ENCODE results near the gene ARF3. TPM values are rescaled to one million over a fixed set of nuclear protein-coding genes. Genes with fewer than 3 reads are reported as not detected.
A peak's percentile ranks its signal among the peaks of the same experiment; 100 is the strongest.

ARF3 gene
- total and polyA plus RNA-seq, 2 donors (not counting 3 experiments of a cell fraction or from before 2014, with no cell fraction given), result 149 to 172 TPM

DNA sequence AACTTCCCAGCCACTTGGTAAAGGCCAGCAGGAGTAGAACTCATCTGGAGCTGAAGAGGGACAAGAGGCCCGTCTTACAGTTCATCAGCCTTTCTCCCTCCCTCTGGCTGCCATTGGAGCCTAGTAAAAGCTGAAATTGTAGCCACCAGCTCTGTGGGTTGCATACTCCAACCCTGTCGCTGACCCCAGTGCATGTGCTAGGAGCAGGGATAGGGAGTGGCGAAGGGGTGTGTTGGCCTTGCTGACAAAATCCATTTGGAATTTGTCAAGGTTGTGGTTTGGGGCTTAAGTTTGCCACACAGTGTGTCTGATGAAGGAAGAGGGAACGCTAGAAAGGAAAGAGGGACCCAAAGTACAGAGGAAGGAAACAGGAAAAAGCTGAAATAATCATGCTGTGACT is 4.0 kb upstream of the ARF3 start:
- TF ChIP-seq, protein P1, sequence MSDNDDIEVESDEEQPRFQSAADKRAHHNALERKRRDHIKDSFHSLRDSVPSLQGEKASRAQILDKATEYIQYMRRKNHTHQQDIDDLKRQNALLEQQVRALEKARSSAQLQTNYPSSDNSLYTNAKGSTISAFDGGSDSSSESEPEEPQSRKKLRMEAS (IDR thresholded peaks at IDR 0.05; ENCODE audit: insufficient read depth, insufficient read length), result no peak
- TF ChIP-seq POLR2A (IDR thresholded peaks at IDR 0.05; ENCODE audit: low read depth, low read length), result peak; percentile 50
- TF ChIP-seq POLR2AphosphoS5 (IDR thresholded peaks at IDR 0.05; ENCODE audit: insufficient read depth, low read depth, low read length), result peak; percentile 37
- no peak for TF ChIP-seq MYC (IDR thresholded peaks at IDR 0.05; ENCODE audit: low read depth, low read length)
- Histone ChIP-seq H3K27me3 (ENCODE audit: control insufficient read depth in 2 of 2, insufficient read depth in 2 of 2, low read length in 2 of 2) (peaks cover 5 to 6% of the 10 kb centered on the region in 2 experiments), H3K4me1 (ENCODE audit: control insufficient read depth, extremely low read depth, insufficient read depth, low read length) (peaks cover 20% of the 10 kb centered on the region), H3K9me1 (replicated peaks; ENCODE audit: control insufficient read depth, extremely low read depth, insufficient read depth, low read length) (no peaks in the 10 kb centered on the region), H3K36me3 (ENCODE audit: control insufficient read depth in 2 of 2, extremely low read depth in 1 of 2, insufficient read depth in 2 of 2, low read length in 2 of 2) (no peaks in the 10 kb centered on the region), H3K4me3 (replicated peaks in 1 of 3; ENCODE audit: insufficient read depth in 1 of 3, low read depth in 1 of 3, low read length in 3 of 3) (no peak overlapping the region), H3K9me3 (replicated peaks; ENCODE audit: control insufficient read depth, insufficient read depth, low read length) (no peaks in the 10 kb centered on the region), H4K20me1 (replicated peaks; ENCODE audit: control insufficient read depth, extremely low read depth, insufficient read depth, low read length) (no peaks in the 10 kb centered on the region), H3K9ac (replicated peaks; ENCODE audit: extremely low read depth, insufficient read depth, low read length) (no peak overlapping the region), H3K4me2 (ENCODE audit: insufficient read depth, low read length) (peak overlapping the region; percentile 42), H2AFZ (ENCODE audit: low read depth, low read length) (peak overlapping the region; percentile 71), H3K27ac (ENCODE audit: insufficient read depth, low read depth, low read length) (no peak overlapping the region), H3K79me2 (ENCODE audit: control insufficient read depth, insufficient read depth, low read length) (peaks cover 8% of the 10 kb centered on the region)
- FAIRE-seq (peak; percentile 88), DNase-seq (ENCODE audit: low read depth, low spot score) (peak; percentile 40)
- CTCF ChIA-PET, result interaction anchor here (0.8 to 2.6 kb wide), 8 partner anchors 11 to 108 kb away, joined by 3 to 16 read pairs (median 6); partner anchors contain the start of genes WNT1 and WNT10B
- BruUV-seq (replicated peaks), result no TSS peak
- intact Hi-C loops (cut with micrococcal nuclease), result no loop called here
- dilution Hi-C loops (cut with MboI; ENCODE audit: extremely low pct_ligation_motif_present, low sequenced_read_pairs), result no loop called here
- POLR2A ChIA-PET, result no interaction called here

DNA sequence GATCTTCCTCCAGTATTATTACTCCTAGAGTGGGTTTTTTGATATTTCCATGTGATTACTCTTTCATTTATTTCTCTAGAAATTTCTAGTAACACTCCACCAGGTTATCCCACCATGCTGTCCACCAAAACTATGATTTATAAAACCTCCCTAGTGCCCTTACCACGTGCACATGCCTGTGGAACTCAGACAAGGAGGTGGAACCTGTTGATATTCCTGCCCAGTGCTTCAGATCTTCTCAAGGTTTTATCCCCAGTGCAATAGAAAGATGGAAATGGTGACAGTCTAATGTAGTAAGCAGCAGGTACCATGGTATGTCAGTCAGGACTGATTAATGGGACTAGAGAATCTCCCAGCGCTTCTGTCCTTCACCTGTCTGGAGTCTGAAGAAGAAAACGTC is 3.5 kb upstream of the ARF3 start:
- no peaks in the 10 kb centered on the region for H3K36me3 ChIP-seq (ENCODE audit: control insufficient read depth in 2 of 2, extremely low read depth in 1 of 2, insufficient read depth in 2 of 2, low read length in 2 of 2)
- peaks cover 24% of the 10 kb centered on the region for H3K4me1 ChIP-seq (ENCODE audit: control insufficient read depth, extremely low read depth, insufficient read depth, low read length)
- BruUV-seq (replicated peaks), result no TSS peak
- intact Hi-C loops (cut with micrococcal nuclease), result no loop called here
- TF ChIP-seq POLR2AphosphoS5 (IDR thresholded peaks at IDR 0.05; ENCODE audit: insufficient read depth, low read depth, low read length) (no peak), MYC (IDR thresholded peaks at IDR 0.05; ENCODE audit: low read depth, low read length) (no peak), EZH2 (IDR thresholded peaks at IDR 0.05; ENCODE audit: borderline replicate concordance, low read depth, low read length, severe bottlenecking) (no peak), JUN (IDR thresholded peaks at IDR 0.05; ENCODE audit: borderline replicate concordance, insufficient read depth, insufficient read length, low read depth) (no peak), GATA2 (IDR thresholded peaks at IDR 0.05; ENCODE audit: insufficient read depth, insufficient read length, low read depth, low read length) (no peak), POLR2A (IDR thresholded peaks at IDR 0.05; ENCODE audit: low read depth, low read length) (no peak), FOS (IDR thresholded peaks at IDR 0.05; ENCODE audit: borderline replicate concordance, insufficient read depth, low read length) (no peak)
- TF ChIP-seq, protein P1 (IDR thresholded peaks at IDR 0.05; ENCODE audit: insufficient read depth, insufficient read length), result no peak
- TF ChIP-seq, protein P2, sequence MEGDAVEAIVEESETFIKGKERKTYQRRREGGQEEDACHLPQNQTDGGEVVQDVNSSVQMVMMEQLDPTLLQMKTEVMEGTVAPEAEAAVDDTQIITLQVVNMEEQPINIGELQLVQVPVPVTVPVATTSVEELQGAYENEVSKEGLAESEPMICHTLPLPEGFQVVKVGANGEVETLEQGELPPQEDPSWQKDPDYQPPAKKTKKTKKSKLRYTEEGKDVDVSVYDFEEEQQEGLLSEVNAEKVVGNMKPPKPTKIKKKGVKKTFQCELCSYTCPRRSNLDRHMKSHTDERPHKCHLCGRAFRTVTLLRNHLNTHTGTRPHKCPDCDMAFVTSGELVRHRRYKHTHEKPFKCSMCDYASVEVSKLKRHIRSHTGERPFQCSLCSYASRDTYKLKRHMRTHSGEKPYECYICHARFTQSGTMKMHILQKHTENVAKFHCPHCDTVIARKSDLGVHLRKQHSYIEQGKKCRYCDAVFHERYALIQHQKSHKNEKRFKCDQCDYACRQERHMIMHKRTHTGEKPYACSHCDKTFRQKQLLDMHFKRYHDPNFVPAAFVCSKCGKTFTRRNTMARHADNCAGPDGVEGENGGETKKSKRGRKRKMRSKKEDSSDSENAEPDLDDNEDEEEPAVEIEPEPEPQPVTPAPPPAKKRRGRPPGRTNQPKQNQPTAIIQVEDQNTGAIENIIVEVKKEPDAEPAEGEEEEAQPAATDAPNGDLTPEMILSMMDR (IDR thresholded peaks at IDR 0.05; ENCODE audit: extremely low read depth in 1 of 2, insufficient read depth in 1 of 2, low read depth in 1 of 2, low read length in 2 of 2), result no peak
- H3K9me1 ChIP-seq (replicated peaks; ENCODE audit: control insufficient read depth, extremely low read depth, insufficient read depth, low read length), result no peaks in the 10 kb centered on the region
- no peak overlapping the region for H3K4me2 ChIP-seq (ENCODE audit: insufficient read depth, low read length)
- no peaks in the 10 kb centered on the region for H3K9me3 ChIP-seq (replicated peaks; ENCODE audit: control insufficient read depth, insufficient read depth, low read length)
- no peaks in the 10 kb centered on the region for H4K20me1 ChIP-seq (replicated peaks; ENCODE audit: control insufficient read depth, extremely low read depth, insufficient read depth, low read length)
- FAIRE-seq, result peak; percentile 15
- H3K9ac ChIP-seq (replicated peaks; ENCODE audit: extremely low read depth, insufficient read depth, low read length), result no peak overlapping the region
- no peak for DNase-seq (ENCODE audit: low read depth, low spot score)
- peaks cover 13% of the 10 kb centered on the region for H3K79me2 ChIP-seq (ENCODE audit: control insufficient read depth, insufficient read depth, low read length)
- H3K4me3 ChIP-seq (replicated peaks in 1 of 3; ENCODE audit: insufficient read depth in 1 of 3, low read depth in 1 of 3, low read length in 3 of 3), result no peak overlapping the region
- no peak overlapping the region for H3K27ac ChIP-seq (ENCODE audit: insufficient read depth, low read depth, low read length)
- H2AFZ ChIP-seq (ENCODE audit: low read depth, low read length), result peak overlapping the region; percentile 71
- H3K27me3 ChIP-seq (ENCODE audit: control insufficient read depth in 2 of 2, insufficient read depth in 2 of 2, low read length in 2 of 2), result peaks cover 5 to 6% of the 10 kb centered on the region in 2 experiments
- dilution Hi-C loops (cut with MboI; ENCODE audit: extremely low pct_ligation_motif_present, low sequenced_read_pairs), result no loop called here
- ChIA-PET CTCF (interaction anchor here (0.8 to 2.6 kb wide), 6 partner anchors 13 to 108 kb away, joined by 3 to 16 read pairs (median 8); partner anchors contain the start of gene WNT1), POLR2A (no interaction called here)

All from endothelial cell of umbilical vein (primary cell).